IPS-18c (cell line): ENCODE results near the gene EXOC4.

Source experiments
- H3K4me3 ChIP-seq: 2 replicates; pipeline ENCODE4 v1.7.0; 2013; ENCODE audit warnings: low read depth, mild to moderate bottlenecking, low read length, moderate library complexity; ENCODE audit not compliant: insufficient read depth
- H3K9me3 ChIP-seq: one replicate; pipeline ENCODE4 v1.6.1; 2013; ENCODE audit warnings: mild to moderate bottlenecking, low read length, moderate library complexity; ENCODE audit not compliant: control insufficient read depth, insufficient read depth

EXOC4 gene

GRCh38 chr7:133724694-133725093, 471.8 kb downstream of the EXOC4 start:
- Histone ChIP-seq H3K9me3 (no peaks in the 10 kb centered on the region), H3K4me3 (no peak overlapping the region)

- Histone ChIP-seq H3K4me3 (no peak overlapping the region), H3K9me3 (no peaks in the 10 kb centered on the region)
Observed at GRCh38 chr7:133727476-133728214, 474.8 kb downstream of the EXOC4 start.

GRCh38 chr7:133730360-133730759, 477.5 kb downstream of the EXOC4 start:
- Histone ChIP-seq H3K4me3 (no peak overlapping the region), H3K9me3 (no peaks in the 10 kb centered on the region)

GRCh38 chr7:133733401-133733800, 480.5 kb downstream of the EXOC4 start:
- H3K9me3 ChIP-seq, result no peaks in the 10 kb centered on the region

GRCh38 chr7:133735222-133735621, 482.3 kb downstream of the EXOC4 start:
- Histone ChIP-seq H3K4me3 (no peak overlapping the region), H3K9me3 (no peaks in the 10 kb centered on the region)

More at GRCh38 chr7:133733401-133733800, 480.5 kb downstream of the EXOC4 start:
- no peak overlapping the region for H3K4me3 ChIP-seq

GRCh38 chr7:133739817-133740216, 486.9 kb downstream of the EXOC4 start:
- Histone ChIP-seq H3K4me3 (no peak overlapping the region), H3K9me3 (no peaks in the 10 kb centered on the region)

- Histone ChIP-seq H3K4me3 (no peak overlapping the region), H3K9me3 (no peaks in the 10 kb centered on the region)
Observed at GRCh38 chr7:133741078-133741477, 488.2 kb downstream of the EXOC4 start.

GRCh38 chr7:133741703-133742102, 488.8 kb downstream of the EXOC4 start:
- H3K4me3 ChIP-seq, result no peak overlapping the region
- H3K9me3 ChIP-seq, result no peaks in the 10 kb centered on the region

GRCh38 chr7:133742709-133743538, 490.0 kb downstream of the EXOC4 start:
- Histone ChIP-seq H3K9me3 (no peaks in the 10 kb centered on the region), H3K4me3 (no peak overlapping the region)

GRCh38 chr7:133744451-133744850, 491.6 kb downstream of the EXOC4 start:
- no peak overlapping the region for H3K4me3 ChIP-seq

GRCh38 chr7:133746305-133746704, 493.4 kb downstream of the EXOC4 start:
- no peak overlapping the region for H3K4me3 ChIP-seq
- H3K9me3 ChIP-seq, result no peaks in the 10 kb centered on the region

More at GRCh38 chr7:133744451-133744850, 491.6 kb downstream of the EXOC4 start:
- H3K9me3 ChIP-seq, result no peaks in the 10 kb centered on the region

- Histone ChIP-seq H3K4me3 (no peak overlapping the region), H3K9me3 (no peaks in the 10 kb centered on the region)
Observed at GRCh38 chr7:133746847-133747246, 494.0 kb downstream of the EXOC4 start.

- Histone ChIP-seq H3K4me3 (no peak overlapping the region), H3K9me3 (no peaks in the 10 kb centered on the region)
Observed at GRCh38 chr7:133748443-133749407, 495.8 kb downstream of the EXOC4 start.

GRCh38 chr7:133750287-133750686, 497.4 kb downstream of the EXOC4 start:
- Histone ChIP-seq H3K4me3 (no peak overlapping the region), H3K9me3 (no peaks in the 10 kb centered on the region)

GRCh38 chr7:133751079-133751478, 498.2 kb downstream of the EXOC4 start:
- Histone ChIP-seq H3K4me3 (no peak overlapping the region), H3K9me3 (no peaks in the 10 kb centered on the region)

GRCh38 chr7:133753513-133753912, 500.6 kb downstream of the EXOC4 start:
- Histone ChIP-seq H3K9me3 (no peaks in the 10 kb centered on the region), H3K4me3 (no peak overlapping the region)

- Histone ChIP-seq H3K4me3 (no peak overlapping the region), H3K9me3 (no peaks in the 10 kb centered on the region)
Observed at GRCh38 chr7:133754708-133755107, 501.8 kb downstream of the EXOC4 start.
